ENCODE measurements around the gene SRC. TPM values are rescaled to one million over a fixed set of nuclear protein-coding genes. Genes with fewer than 3 reads are reported as not detected.

SRC gene
- total and polyA plus RNA-seq, 2 of the 8 experiments (the other 6 are each of a cell fraction or from before 2014, with no cell fraction given), result 27.6 to 28.8 TPM

GRCh38 chr20:37315452-37316110 is 30.4 kb upstream of the SRC start (continued):
- TF ChIP-seq CHD7 (IDR thresholded peaks at IDR 0.05; ENCODE audit: insufficient replicate concordance, low read length) (no peak), POLR2AphosphoS5 (IDR thresholded peaks at IDR 0.05; ENCODE audit: low read depth, low read length) (no peak), TCF12 (IDR thresholded peaks at IDR 0.05; ENCODE audit: low read depth, low read length) (no peak), TBP (IDR thresholded peaks at IDR 0.05; ENCODE audit: low read depth, low read length) (no peak), YY1 (IDR thresholded peaks at IDR 0.05; ENCODE audit: low read depth, low read length) (no peak), CBX5 (IDR thresholded peaks at IDR 0.05; ENCODE audit: low read depth, low read length) (no peak), SRF (IDR thresholded peaks at IDR 0.05; ENCODE audit: low read depth, low read length) (no peak), EP300 (IDR thresholded peaks at IDR 0.05; ENCODE audit: borderline replicate concordance in 1 of 2, low read depth in 2 of 2, low read length in 2 of 2) (no peak), SIRT6 (IDR thresholded peaks at IDR 0.05; ENCODE audit: low read length) (no peak), SP1 (IDR thresholded peaks at IDR 0.05; ENCODE audit: low read depth, low read length) (no peak), GTF2F1 (IDR thresholded peaks at IDR 0.05; ENCODE audit: borderline replicate concordance, low read depth, low read length) (no peak)

Data from H1 (cell line).